DMS53 (cell line): ENCODE data around the gene SLX4IP.

ENCODE experiments used
- DNase-seq: peaks from one replicate; lab custom pipeline; 2025; lab: John Stamatoyannopoulos, UW

The SLX4IP gene

DNA sequence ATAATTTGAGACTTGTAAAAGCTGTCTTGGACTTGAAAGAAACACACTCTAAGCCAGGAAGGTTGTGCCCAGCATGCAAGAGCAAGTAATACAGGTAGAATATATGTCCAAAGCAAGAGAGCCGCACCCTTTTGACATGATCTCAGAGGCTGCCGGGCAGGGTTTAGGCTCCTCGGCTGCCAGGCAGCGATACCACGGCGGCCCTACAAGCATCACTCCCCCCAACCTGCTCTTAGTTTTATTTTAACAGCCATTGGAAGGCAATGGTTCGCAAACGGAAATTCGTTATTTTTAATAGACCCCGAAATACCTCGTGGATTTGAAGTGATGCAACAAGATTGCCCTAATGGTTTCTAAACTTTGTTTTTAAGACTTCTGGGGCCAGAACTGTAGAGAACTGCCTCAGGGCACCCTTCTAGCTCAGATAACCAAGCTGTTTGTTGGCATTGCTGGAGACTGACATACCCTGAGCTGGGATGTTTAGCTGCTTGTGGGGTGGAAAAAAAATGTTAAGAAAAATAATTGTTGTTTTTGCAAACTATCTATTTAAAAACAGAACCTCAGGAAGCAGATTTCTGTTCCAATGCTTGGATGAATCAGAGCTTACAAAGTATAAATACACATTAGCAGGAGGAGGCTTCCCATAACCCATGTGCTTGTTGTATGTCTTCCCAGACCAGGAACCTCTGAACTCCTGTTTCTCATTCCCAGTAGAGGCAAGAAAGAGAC is 199.7 kb downstream of the SLX4IP start:
- no peak for DNase-seq

DNA sequence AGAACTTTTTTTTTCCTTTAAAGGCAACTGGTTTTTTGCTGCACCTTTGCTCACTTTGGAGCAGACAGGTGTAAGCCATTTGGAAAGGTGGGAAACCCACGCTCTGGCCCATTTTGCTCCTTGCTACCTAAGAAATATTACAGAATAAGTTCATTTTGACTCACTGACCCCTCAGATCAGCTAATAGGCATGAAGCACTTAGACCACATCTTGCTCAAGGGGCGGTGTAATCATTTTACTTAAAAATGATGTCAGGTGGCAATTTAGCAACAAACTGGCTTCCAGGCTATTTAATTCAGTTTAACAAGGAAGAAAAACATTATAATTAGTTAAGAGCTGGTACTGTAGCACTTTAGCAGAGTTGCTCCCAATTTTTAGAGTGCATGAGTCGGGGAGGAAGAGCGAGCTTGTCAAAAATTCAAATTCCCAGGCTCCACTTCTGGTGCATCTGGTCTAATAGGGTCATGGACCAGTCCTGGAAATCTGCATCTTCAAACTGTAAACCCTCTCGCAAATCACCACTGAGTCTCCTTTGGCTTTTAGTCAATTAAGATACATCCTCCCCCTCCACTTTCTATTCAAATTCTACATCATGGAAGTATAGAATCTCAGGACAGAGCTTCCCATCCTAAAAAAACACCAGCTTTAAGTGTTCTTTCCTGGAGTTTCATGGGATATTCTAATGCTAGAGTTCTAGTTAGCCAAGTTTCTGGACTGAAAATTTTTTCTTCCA is 200.5 kb downstream of the SLX4IP start:
- no peak for DNase-seq

DNA sequence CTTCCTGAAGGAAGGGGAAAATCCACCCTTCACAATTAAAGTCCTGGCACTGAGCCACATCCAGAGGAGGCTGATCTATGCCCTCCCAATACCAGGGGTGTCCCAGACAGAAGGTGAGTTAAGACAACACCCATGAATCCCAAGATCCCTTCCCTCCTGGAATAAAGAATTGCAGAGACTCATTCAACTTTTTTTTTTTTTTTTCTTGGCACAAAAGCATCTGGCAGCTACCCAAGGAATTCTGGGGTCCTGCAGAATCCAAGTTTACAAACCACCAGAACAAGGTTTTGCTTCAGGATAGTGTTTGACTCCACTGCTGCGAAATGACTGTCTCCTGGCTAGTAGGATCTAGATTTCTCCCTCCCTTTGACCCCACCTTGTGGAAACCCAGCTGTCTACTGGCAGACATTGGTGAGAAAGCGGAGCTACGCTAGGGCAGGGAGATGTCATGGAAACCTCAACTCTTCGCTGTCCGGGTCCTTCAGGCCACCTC is 201.3 kb downstream of the SLX4IP start:
- DNase-seq = no peak

DNA sequence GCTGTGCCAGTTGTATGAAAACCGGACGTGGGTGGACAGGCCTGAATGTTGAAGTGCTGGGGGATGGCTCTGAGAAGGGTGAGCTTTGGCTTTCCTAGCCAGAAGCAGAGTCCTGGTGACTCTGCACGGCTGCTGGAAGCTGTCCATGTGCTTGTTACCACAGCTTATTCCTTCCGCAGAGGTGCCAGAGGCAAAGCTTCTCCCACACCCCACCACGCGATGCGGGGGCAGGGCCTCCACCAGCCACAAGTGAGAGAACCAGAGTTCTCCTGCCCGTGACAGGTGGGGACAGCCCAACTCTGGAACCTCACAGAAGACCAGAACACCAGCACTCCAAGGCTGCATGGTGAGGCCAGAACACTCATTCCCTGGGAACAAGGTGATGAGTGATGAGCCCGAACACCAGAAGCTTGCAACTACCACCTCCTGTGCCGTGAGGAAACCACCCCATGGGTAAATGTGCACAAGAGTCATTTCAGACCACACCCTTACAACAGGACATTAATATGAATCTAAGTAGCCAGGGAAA is 202.0 kb downstream of the SLX4IP start:
- DNase-seq = no peak

DNA sequence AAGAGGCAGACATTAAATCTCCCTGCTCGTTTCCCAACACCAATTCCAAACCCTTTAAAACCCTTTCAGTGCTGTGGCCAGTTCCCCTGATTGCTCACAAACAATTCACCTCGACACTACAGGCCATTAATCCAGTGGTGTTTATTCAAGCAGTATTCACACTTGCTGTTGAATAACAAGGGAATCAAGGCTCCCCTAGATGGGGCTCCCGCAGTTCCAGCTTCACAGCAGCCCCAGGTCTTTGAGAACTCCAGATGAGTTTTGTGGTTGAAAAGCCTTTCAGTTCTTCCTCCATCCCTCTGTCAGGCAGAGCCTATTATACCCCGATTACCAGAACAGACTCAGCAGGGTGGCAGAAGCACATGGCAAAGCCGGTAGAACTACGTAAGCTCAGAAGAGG is 202.5 kb downstream of the SLX4IP start:
- DNase-seq = no peak

DNA sequence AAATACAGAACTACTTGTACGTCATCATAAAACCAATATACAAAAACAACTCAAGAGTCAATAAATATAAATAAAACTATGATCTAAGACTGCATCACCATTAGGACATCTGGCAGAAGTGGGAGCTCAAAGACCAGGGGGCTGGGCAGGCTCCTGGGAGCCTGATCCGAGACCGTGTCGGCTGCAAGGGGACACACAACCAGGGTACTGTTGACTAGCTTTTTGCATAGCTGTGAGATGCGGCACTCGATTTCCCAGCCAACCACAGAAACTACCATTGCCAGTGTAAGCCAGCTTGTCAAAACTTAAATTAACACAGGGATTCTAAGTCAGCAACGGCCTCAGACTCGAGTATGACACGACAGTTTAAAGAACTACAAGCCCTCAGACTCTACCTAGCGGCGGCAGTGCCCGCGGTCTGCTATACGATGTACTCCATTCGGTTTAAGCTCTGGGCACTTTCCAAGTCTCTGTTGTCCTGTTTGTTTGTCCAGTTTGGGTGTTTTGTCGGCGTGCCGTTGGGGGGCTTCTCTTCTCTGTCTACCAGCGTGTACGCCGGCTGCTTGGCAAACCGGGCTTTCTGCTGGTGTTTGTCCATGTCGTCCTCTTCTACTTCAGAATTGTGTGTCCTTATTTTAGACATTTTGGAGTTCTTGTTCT is 204.1 kb downstream of the SLX4IP start:
- DNase-seq = no peak

DNA sequence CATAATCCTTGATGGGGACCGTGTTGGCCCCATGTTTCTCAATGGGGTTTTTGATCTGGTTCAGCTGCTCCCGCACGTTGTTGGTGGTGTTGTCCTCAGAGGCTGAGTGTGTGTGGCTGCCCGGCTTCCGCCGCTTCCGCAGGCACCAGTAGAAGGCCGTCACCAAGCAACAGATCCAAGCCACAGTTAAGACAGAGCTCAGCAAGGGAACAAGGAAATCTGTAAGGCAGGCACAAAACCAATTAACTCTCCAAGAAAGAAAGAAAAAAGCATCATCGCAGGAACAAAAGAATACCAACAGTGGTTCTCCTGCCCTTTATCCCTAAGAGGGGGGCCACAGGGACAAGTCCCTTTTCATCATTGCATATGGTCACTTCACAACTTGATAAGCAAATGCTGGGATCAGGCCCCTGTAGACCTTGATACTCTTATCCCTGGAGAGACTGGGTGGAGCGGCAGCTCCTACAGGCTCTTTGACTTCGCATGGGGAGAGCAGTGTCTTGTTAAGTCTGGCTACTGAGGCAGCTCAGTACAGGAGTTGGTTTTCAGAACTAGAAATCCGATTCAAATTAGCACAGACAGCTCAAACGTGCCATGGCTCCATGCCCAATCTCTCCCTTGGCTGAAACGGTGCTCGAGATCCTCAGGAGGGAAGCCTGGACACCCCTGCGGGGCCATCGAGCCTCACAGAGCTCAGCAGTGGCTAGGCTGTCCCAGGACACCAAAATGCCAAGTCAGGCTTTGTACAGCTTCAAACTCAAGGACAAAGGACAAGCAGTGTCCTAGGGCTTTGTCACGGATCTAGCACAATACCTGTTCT is 204.8 kb downstream of the SLX4IP start:
- no peak for DNase-seq

DNA sequence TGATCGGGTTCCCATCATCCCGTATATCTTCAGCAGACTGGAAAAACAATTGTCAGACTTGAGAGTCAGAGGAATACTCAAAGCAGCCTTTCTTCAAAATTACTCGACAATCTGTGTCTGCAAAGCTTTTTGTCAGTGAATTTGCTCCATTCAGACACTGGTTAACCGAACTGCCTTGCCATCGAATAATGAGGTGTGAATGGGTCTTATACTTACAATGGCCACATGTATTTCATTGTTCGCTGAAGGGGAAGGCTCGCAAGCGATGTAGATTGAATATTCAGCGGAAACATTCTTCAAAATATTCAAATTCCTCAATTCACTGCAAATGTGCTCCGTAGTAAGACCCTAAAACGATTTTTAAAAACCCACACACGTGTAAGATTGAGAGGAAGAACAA is 205.8 kb downstream of the SLX4IP start:
- no peak for DNase-seq

DNA sequence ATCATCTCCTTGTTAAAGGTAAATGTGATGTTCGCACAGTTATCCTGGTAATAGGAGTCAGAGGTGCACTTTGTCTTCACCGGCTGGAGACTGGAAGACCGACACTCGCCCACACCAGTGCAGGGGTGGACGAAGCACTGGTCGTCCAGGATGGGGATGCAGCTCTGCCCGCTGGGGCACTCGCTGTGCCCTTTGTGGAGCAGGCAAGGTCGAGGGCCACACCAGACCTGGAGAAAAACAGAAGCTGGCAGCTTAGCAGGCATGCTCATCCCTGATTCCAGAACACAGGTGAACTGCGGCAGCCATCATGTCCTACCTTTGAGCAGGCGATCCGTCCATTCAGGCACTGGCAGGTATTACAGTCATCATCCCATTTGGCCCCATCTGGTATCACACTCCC is 206.4 kb downstream of the SLX4IP start:
- DNase-seq = no peak

DNA sequence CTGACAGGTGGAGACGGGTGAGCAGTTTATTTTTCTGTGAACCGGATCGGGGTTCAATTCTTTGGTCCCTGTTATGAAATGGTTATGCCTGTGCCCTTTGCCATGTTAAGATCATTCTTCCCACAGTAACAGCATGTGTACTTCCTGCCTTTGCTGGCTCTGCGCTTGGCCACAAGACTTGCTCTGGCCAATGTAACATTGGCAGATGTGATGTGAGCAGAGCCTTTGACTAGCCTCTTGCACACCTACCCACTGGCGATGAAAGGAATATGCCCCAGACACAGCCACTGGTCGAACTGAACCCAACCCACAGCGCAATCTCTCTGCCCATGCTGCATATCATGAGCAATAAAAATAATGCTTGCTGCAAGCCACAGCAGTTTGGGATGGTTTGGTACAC is 206.8 kb downstream of the SLX4IP start:
- no peak for DNase-seq

DNA sequence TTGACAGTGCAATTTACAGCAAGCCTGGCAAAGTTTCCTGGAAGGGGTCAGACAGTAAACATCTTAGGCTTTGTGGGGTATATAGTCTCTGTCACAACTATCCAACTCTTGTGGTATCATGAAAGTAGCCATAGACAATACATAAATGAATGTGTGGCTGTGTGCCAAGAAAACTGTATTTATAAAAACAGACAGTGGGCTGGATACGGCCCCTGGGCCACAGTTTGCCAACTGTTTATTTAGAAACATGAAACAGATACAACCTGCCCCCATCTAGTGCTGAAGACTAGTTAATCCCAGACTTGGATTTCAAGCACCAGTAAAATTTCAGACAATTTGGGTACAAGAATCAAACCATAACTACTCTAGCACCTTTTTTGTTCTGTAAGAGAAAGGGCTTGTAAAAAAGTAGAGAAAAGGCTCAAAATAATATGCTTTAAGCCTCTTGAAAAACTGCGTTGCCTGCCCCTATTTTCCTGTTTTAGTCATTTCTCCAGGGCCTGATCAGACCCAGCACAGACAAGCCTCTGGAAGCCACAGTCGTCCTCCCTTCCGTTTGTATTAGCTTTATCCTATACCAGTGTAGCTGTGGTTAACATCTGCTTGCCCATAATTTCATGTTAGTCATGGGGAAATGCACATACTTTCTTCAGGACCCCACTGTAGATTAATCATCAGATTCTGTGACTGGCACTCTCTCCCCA is 207.9 kb downstream of the SLX4IP start:
- no peak for DNase-seq

DNA sequence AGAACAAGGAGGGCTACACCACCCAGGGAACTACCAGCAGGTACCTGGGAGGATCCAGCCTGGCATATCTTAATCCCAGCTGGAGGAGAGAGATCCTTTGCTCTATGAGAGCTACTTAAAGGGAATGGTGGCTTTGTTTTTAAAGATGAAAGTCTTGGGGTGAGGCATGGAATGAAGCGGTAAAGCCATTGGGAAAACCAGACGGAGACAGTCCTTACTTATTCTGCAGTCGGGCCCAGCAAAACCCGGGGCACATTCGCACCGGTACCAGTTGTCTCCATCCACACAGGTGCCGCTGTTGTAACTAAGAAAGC is 208.4 kb downstream of the SLX4IP start:
- no peak for DNase-seq

DNA sequence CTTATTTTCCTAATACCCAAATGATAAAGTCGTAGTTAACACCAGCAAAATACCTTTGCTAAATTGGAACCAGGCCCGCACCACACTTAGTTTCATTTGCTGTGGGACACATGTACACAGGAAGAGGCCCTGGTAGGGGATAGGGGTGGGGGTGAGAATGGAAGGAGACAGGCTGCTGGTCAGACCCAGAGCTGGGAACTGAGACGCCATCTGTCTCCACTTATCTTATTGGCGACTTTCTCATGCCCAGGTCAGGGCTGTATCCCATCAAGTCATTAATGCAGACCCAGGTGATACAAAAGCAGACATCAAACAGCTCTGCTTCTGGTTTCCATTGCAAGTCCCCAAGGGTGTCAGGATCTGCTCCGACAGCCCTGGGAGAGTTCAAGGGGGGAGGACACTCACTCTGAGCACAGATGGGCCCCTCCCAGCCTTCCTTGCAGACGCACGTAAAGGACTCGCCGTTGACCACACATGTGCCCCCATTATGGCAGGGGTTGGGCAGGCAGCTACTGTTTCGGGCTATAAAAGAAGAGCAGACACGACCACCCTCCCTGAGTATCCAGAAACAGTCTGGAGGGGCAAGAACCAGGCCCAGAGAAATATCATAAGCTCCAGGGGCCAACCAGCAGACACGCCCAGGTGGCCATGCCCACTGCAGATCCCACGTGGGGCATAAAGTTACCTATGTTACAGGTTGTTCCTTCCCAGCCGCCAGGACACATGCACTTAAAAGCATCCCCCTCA is 209.5 kb downstream of the SLX4IP start:
- DNase-seq = no peak

DNA sequence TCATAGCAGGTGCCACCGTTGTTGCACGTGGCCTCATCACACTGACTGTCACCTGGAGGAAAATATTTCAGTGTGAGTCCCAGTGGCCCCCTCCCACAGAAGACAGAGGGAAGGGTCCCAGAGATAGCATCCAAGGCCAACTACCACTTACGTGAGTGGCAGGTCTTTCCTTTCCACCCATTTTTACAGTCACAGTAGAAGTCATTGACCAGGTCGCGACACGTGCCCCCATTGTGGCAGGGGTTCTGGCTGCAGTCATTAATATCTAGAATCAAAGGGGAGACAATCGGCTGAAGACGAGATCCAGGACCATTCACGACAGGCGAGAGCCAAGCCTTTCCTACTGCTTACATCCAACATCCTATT is 210.1 kb downstream of the SLX4IP start:
- DNase-seq = no peak

DNA sequence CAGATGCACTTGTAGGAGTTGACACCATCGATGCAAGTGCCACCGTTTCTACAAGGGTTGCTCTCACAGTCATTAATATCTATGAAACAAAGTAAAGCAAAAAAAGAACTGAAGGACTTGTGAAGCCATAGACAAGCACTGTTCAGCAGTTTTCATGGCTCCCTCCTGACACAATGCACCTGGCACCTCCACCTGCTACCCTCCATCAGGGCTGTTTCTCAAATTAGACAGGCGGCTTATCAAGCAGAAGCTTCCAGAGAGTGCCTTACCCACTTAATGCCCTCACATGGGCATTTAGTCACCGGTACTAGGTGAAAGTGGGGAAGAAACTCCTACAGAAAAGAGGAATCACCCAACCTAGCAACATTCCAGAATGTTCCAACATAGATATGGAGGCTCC is 210.9 kb downstream of the SLX4IP start:
- DNase-seq = no peak

DNA sequence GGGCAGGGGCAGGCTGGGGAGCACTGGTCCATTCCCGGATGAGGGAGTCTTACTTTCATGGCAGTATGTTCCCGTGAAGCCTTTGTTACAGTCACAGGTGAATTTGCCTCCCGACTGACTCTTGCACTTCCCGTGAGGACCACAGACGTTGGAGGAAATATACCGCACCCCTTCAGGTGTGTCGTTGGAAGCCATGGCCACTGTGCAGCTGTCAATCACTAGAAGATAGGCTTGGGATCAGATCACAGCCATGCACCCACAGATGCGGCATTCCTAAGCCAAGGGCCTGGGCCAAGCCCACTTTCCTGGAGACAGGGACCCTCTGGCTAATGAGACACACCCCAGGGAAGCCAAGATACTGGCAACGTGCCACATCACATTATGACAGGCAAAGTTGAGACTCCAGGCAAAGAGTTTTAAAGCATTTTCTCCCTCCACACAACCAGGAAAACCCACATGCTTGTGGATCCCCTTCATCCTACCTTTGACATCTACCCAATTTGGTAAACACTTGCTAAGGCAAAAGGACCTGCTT is 211.8 kb downstream of the SLX4IP start:
- DNase-seq = no peak

DNA sequence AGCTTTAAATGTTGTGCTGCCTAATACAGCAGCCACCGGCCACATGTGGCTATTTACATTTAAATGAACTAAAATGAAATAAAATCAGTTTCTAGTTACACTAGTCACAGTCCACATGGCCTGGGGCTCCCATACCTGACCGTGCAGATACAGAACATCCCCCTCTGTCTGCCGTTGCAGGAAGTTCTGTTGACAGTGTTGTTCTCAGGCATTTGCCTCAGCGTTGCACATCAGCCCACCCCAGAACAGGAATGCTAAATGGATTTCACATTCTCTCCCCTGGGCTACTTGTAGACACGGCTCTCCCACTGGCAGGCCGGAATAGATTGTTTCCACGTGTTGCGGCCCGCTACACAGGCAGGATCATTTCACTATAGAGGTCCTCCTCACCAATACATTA is 212.4 kb downstream of the SLX4IP start:
- peak; percentile 27 for DNase-seq

DNA sequence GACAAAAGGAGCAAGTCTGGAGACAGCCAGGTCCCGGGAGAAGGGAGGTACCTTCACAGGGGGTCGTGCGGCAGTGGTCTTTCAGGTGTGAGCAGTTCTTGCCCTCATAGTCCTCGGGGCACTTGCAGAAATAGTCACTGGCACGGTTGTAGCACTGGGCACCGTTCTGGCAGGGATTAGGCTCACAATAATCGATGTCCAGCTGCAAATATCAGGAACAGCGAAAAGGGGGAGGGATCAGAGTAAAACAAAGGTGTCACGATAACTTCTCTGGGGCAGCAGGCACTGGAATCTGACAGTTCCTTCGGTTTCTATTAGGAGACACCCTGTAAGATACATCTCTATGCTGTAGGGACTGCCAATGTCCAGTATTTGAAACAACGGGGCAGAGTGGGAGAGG is 212.8 kb downstream of the SLX4IP start:
- no peak for DNase-seq

DNA sequence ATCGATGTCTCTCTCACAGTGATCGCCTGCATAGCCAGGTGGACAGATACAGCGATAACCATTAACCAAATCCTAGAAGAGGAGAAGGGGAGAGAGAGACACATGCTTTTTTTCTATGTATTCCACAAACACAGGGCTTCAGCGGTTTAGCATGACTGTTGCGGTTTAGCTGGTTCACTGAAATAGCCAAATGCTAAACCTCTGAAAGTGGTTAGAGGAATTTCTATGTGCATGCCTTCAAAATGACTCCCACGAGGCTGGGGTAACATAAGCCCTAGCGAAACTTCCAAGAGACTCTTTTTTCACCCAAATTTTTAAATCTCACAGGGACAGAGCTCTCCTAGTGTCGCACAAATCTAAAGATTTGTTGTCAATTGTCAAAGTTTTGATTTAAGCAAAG is 213.5 kb downstream of the SLX4IP start:
- no peak for DNase-seq

DNA sequence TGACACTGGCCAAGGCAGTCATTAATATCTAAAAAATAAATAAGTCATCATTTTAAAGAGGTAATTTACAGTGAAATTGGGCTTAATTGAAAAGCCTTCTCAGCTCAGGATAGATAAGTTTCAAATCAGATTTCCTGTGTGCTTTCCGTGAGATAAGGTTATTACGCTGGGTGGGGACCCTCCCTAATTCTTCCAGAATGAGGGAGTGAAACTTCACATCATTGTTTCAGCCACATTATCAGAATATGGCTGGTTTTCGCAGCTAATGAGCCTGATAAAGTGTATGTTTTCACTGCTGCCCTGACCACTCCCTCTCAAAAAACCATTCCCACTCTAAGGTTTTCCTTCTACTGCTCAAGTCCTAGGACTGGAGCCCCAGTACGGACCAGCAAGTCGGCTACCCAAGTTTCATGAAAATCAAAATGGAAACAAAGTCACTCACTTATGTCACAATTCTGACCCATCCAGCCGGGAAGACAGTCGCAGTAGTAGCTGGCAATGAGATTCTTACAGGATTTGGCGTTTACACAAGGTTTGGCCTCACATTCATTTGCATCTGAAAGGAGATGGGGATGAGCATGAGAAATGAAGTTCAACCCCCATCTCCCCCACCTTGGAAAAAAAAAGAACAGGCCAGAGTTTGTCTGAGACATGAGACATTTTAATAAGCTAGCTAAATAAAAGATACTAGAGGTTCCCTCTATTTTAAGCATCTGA is 214.1 kb downstream of the SLX4IP start:
- no peak for DNase-seq
